NCI-H524 (cell line): ENCODE results near the gene NDUFAF2.
"Not testable (repeated sequence)": the region's sequence is repeated elsewhere in the genome, so short reads cannot be mapped to it uniquely, and the experiment has no call there.

Experiments used
- DNase-seq, 2 experiments: peaks; one replicate each; lab custom pipeline; 2025; lab: John Stamatoyannopoulos, UW

NDUFAF2 gene

DNA sequence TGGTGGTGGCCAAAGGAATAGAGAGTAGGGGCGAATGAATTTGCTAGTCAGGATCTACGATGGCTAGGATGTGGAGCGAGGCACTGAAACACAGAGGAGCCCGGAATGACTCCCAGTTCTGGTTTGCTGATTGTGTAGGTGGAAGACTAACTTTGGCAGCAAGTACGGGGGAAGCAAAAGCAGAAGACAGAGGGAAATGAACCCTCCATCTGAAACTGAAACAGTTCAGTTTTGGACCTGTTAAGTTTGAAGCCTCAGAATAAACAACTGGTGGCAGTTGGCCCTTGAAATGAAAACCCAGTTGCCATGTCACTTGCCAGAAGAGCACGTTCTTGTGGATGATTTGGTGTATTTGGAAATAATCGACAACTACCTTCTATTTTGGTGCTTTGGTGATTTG, 232.7 kb downstream of the NDUFAF2 start:
- no peak for DNase-seq

DNA sequence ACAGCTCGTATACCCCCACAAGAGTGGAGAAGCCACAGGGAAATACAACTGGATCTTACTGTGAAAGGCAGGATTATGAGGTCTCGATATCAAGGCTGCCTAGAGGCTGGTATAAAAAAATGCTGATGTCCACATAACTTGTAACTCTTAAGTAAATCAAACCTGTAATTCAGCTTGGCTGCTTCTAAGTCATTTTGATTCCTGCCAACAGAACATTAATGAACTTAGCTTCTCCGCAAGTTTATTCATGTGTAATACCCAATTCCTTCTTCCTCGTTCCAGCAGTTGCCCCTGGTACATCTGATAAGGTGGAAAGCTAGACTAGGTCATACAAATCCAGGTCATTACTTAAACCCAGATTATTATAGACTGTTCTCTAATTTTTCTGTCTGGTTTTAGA, 233.7 kb downstream of the NDUFAF2 start:
- no peak for DNase-seq

DNA sequence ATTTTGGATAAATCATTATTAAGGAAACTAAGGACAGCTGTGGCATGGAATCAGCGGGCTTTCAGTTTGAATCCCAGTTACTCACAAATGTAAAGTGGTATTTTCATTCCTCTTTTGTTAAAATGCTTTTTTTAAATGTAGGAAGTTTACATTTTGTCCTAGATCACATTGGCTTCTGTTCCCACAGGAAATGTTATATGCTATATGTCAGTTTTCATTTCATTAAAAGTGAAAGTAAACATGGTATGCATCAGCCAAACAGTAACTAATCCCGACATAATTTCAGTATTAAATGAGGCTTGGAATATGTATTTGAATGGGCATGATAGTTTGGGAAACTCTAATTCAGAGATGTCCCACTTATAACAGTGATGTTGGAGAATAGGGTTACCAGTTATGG, 235.9 kb downstream of the NDUFAF2 start:
- DNase-seq, result no peak

DNA sequence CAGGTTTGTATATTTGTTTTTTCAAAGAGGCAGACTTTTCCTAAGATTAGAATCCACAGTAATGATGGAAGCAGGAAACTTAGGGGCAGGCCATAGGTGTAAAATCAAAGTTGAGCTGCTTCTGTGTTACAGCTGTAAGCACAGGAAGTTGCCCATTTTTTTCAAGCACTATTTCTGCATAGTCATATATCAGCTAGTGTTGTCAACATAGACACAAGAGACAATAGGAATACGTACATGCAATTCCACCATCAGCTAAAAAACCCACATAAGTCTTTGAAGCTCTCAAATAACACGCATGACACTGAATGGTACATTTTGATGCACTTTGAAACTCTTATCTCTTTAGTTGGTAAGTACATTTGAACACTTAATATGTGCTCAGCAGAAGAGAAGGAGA, 237.4 kb downstream of the NDUFAF2 start:
- no peak for DNase-seq

DNA sequence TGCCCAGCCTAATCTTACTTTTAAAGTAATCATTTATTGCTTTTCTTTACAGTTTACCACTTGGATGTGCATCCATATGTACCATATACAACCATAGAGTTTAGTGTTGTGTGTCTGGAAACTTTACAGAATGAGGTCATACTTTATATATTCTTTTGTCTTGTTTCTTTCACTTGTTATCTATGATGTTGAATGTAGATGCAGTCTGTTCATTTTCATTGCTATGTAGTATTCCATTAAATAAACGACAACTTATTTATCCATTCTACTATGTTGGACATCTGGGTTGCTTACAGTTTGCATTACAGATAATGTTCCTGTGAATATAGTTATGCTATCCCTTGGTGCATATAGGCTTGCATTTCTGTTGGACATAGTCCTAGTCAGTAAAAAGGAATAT, 238.5 kb downstream of the NDUFAF2 start:
- no peak for DNase-seq

DNA sequence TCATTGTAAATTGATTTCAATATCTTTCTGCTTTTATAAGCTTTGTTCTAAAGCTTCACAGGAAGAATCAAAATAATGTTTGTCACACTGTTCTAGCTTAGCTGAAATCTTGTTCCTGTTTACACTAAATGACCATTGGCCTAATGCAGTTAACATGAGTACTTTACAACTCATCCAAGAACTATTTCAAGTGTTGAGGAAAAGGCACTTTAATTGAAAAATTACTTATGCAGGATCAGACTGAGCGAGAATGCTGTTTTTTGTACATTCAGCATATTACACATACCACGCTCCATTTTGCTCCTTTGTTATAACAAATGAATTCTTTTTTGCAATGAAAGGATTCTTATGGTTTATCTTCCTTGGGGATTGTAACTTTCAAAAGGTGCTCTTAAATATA, 239.7 kb downstream of the NDUFAF2 start:
- DNase-seq, result no peak

DNA sequence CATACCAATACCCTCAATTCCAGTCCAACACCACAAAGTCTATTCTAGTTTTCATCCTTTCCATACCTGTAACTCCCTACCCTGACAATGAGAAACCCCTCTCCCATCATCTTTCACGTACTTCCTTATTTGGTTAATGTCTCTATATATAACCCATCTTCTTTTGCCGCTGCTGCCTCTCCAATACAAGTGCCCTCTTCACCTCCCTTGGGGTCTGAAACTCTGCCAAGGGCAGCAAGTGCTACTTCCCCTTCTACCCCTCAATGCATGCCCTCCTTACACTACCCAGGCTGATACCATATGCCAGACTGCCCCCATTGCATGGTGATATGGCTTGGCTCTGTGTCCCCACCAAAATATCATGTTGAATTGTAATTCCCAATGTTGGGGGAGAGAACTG, 241.6 kb downstream of the NDUFAF2 start:
- DNase-seq, result no peak

DNA sequence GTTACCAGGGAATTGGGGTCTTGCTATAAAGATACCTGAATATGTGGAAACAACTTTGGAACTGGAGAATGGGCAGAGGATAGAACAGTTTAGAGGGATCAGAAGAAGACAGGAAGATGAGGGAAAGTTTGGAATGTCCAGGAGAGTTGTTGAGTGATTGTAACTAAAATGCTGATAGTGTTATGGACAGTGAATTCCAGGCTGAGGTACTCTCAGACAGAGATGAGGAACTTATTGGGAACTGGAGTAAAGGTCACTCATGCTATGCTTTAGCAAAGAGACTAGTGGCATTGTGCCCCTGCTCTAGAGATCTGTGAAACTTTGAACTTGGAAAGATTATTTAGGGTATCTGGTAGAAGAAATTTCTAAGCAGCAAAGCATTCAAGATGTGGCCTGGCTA, 242.3 kb downstream of the NDUFAF2 start:
- not testable (repeated sequence) for DNase-seq

DNA sequence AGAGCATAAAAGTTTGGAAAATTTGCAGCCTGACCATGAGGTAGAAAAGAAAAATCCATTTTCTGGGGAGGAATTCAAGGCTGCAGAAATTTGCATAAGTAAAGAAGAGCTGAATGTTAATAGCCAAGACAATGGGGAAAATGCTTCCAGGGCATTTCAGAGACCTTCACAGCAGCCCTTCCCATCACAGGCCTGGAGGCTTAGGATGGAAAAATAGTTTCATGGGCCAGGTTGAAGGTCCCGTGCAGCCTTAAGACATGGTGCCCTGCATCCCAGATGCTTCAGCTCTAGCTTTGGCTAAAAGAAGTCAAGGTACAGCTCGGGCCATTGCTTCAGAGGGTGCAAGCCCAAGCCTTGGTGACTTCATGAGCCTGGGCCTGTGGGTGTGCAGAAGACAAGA, 242.8 kb downstream of the NDUFAF2 start:
- not testable (repeated sequence) for DNase-seq

DNA sequence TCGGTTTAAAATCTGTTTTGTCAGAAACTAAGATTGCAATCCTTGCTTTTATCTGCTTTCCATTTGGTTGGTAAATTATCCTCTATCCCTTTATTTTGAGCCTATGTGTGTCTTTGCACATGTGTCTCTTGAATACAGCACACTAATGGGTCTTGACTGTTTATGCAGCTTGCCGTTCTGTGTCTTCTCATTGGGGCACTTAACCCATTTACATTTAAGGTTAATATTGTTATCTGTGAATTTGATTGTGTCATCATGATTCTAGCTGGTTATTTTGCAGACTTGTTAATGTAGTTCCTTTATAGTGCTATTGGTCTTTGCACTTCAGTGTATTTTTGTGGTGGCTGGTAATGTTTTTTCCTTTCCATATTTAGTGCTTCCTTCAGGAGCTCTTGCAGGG, 253.6 kb downstream of the NDUFAF2 start:
- DNase-seq, result no peak

DNA sequence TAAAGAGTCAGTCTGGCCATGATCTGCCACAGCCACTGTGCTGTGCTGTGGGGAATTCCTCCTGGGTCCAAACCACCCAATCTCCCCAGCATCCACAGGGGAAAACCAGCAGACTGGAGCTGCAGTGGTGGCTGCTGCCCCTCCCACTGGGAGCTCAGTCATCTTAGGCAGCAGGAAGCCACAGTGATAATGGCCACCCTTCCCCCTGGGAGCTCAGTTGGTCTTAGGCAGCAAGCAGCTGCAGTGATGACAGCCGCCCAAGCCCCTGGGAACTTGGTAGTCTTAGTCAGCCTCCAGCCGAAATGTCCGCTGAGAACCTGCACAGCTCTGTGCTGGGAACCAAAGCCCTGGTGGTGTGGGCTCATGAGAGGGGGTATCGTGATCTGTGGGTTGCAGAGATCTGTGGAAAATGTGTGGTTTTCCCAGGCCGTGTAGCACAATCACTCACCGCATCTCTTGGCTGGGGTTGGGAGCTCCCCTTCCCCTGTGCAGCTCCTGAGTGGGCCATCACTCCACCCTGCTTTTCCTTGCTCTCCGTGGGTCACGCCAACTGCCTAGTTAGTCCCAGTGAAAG, 255.7 kb downstream of the NDUFAF2 start:
- no peak for DNase-seq

DNA sequence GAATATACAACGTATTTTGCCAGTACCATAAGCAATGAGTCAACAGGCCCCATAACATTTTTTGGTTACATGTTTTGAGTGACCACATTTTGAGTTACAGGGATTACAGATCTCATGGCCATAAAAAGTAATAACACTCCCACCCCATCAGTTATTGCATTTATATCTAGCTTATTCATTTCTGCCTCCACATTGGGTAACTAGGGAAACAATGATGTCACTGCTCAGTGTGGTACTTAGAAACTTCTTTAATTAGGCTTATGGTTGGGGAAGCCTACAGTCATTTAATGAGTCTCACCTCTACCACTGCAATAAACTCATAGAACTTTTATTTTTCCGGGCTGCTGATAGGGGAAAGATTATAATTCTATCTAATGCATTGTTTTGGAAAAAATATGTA, 257.2 kb downstream of the NDUFAF2 start:
- DNase-seq, result no peak
